GM18858 (cell line): Measurements from ENCODE around the gene CYP21A2.
"Not testable (repeated sequence)": the region's sequence is repeated elsewhere in the genome, so short reads cannot be mapped to it uniquely, and the experiment has no call there.

Experiments
- ATAC-seq: cut with Tn5 transposase; IDR thresholded peaks from one replicate; pipeline ENCODE4 v1.9.1; 2021; ENCODE audit not compliant: unreplicated experiment

CYP21A2 gene

GRCh38 chr6:32037598-32038524, at the start of gene CYP21A2:
Gene CYP21A2, plus strand, starts transcription at chr6:32038415. Its CDS starts 8 bp downstream, at chr6:32038423.
- ATAC-seq, result not testable (repeated sequence)

GRCh38 chr6:31989363-31989762, 48.9 kb upstream of the CYP21A2 start:
- not testable (repeated sequence) for ATAC-seq

GRCh38 chr6:31994421-31994820, 43.8 kb upstream of the CYP21A2 start:
- not testable (repeated sequence) for ATAC-seq

GRCh38 chr6:31996385-31996784, 41.8 kb upstream of the CYP21A2 start:
- not testable (repeated sequence) for ATAC-seq

GRCh38 chr6:32002546-32003268, 35.5 kb upstream of the CYP21A2 start:
- ATAC-seq, result not testable (repeated sequence)

GRCh38 chr6:32003301-32003700, 34.9 kb upstream of the CYP21A2 start:
- ATAC-seq, result not testable (repeated sequence)

- ATAC-seq, result not testable (repeated sequence)
Observed at GRCh38 chr6:32004393-32004792, 33.8 kb upstream of the CYP21A2 start.

- not testable (repeated sequence) for ATAC-seq
Observed at GRCh38 chr6:32004864-32005537, 33.2 kb upstream of the CYP21A2 start.

- not testable (repeated sequence) for ATAC-seq
Observed at GRCh38 chr6:32005538-32005880, 32.7 kb upstream of the CYP21A2 start.

GRCh38 chr6:32005991-32006529, 32.2 kb upstream of the CYP21A2 start:
- not testable (repeated sequence) for ATAC-seq

GRCh38 chr6:32007086-32007485, 31.1 kb upstream of the CYP21A2 start:
- not testable (repeated sequence) for ATAC-seq

GRCh38 chr6:32008037-32008436, 30.2 kb upstream of the CYP21A2 start:
- ATAC-seq, result not testable (repeated sequence)

- ATAC-seq, result not testable (repeated sequence)
Observed at GRCh38 chr6:32008616-32009015, 29.6 kb upstream of the CYP21A2 start.

GRCh38 chr6:32009537-32009936, 28.7 kb upstream of the CYP21A2 start:
- not testable (repeated sequence) for ATAC-seq

GRCh38 chr6:32010856-32011530, 27.2 kb upstream of the CYP21A2 start:
- ATAC-seq, result not testable (repeated sequence)

GRCh38 chr6:32012941-32013617, 25.1 kb upstream of the CYP21A2 start:
- ATAC-seq, result not testable (repeated sequence)

- not testable (repeated sequence) for ATAC-seq
Observed at GRCh38 chr6:32013738-32014137, 24.5 kb upstream of the CYP21A2 start.

- ATAC-seq, result not testable (repeated sequence)
Observed at GRCh38 chr6:32014547-32014946, 23.7 kb upstream of the CYP21A2 start, which contains the start of gene C4B. Gene C4B, plus strand, starts transcription at chr6:32014795. Its CDS starts 51 bp downstream, at chr6:32014846.

GRCh38 chr6:32022100-32022499, 16.1 kb upstream of the CYP21A2 start:
- not testable (repeated sequence) for ATAC-seq

GRCh38 chr6:32028631-32029030, 9.6 kb upstream of the CYP21A2 start:
- ATAC-seq, result not testable (repeated sequence)
